ENCODE measurements around the gene TAF8. TPM values are rescaled to one million over a fixed set of nuclear protein-coding genes. Genes with fewer than 3 reads are reported as not detected.

Gene TAF8
- total RNA-seq, 4 donors from 2014 or later = 6.0 to 33.2 (median 10.8) TPM

GRCh38 chr6:42043787-42044475, 6.4 kb upstream of the TAF8 start:
- DNase-seq = no peak
- intact Hi-C loops (cut with DNase I) = loop anchor here (5.0 kb wide), 2 partner anchors 107 to 197 kb away; no protein-coding TSS in a partner anchor
- Histone ChIP-seq H3K4me3 (peak overlapping the region in 3 of 4 donors; percentile 14 to 47 (median 20)), H3K9me3 (no peaks in the 10 kb centered on the region), H3K27me3 (no peaks in the 10 kb centered on the region), H3K27ac (peak overlapping the region; percentile 58 to 97 (median 92)), H3K36me3 (peaks cover 0 to 26% (median 0%) of the 10 kb centered on the region in 3 donors), H3K4me1 (peaks cover 43 to 99% (median 51%) of the 10 kb centered on the region in 3 donors)
- TF ChIP-seq POLR2A (IDR thresholded peaks at IDR 0.05) (no peak), CTCF (IDR thresholded peaks at IDR 0.05) (peak; percentile 96 to 99 (median 97))
- WGBS, 2 donors = 14 to 47% methylated on average over 7 to 10 of the region's 21 CpGs

GRCh38 chr6:42045538-42046460, 4.5 kb upstream of the TAF8 start:
- Histone ChIP-seq H3K4me3 (peak overlapping the region; percentile 0 to 91 (median 86)), H3K4me1 (peaks cover 55 to 94% (median 59%) of the 10 kb centered on the region in 3 donors), H3K36me3 (peaks cover 0 to 16% (median 0%) of the 10 kb centered on the region in 3 donors), H3K27ac (peak overlapping the region; percentile 88 to 97 (median 94)), H3K27me3 (no peaks in the 10 kb centered on the region), H3K9me3 (no peaks in the 10 kb centered on the region)
- intact Hi-C loops (cut with DNase I) = loop anchor here (5.0 kb wide), 1 partner anchor 263 kb away; the partner anchor contains the start of gene PRICKLE4
- TF ChIP-seq POLR2A (IDR thresholded peaks at IDR 0.05) (peak in 2 of 4 donors; percentile 20 to 62), CTCF (IDR thresholded peaks at IDR 0.05) (no peak)
- peak; percentile 81 for DNase-seq
- 3 to 4% methylated on average over 5 to 13 of the region's 14 CpGs for WGBS, 2 donors

GRCh38 chr6:42046464-42047212, 3.7 kb upstream of the TAF8 start:
- Histone ChIP-seq H3K27me3 (no peaks in the 10 kb centered on the region), H3K4me1 (peaks cover 58 to 94% (median 61%) of the 10 kb centered on the region in 3 donors), H3K9me3 (no peaks in the 10 kb centered on the region), H3K36me3 (peaks cover 0 to 14% (median 0%) of the 10 kb centered on the region in 3 donors), H3K4me3 (peak overlapping the region; percentile 56 to 91 (median 86)), H3K27ac (peak overlapping the region; percentile 88 to 97 (median 94))
- DNase-seq = no peak
- TF ChIP-seq CTCF (IDR thresholded peaks at IDR 0.05) (no peak), POLR2A (IDR thresholded peaks at IDR 0.05) (no peak)
- intact Hi-C loops (cut with DNase I) = loop anchor here (5.0 kb wide), 1 partner anchor 264 kb away; the partner anchor contains the start of gene PRICKLE4
- 46 to 47% methylated on average over 11 to 12 of the region's 12 CpGs for WGBS, 2 donors

- Histone ChIP-seq H3K36me3 (peaks cover 0 to 14% (median 0%) of the 10 kb centered on the region in 3 donors), H3K27ac (peak overlapping the region; percentile 88 to 97 (median 94)), H3K9me3 (no peaks in the 10 kb centered on the region), H3K4me3 (peak overlapping the region; percentile 56 to 91 (median 86)), H3K27me3 (no peaks in the 10 kb centered on the region), H3K4me1 (peaks cover 58 to 94% (median 65%) of the 10 kb centered on the region in 3 donors)
- intact Hi-C loops (cut with DNase I) = loop anchor here (5.0 kb wide), 1 partner anchor 265 kb away; the partner anchor contains the start of gene PRICKLE4
- TF ChIP-seq CTCF (IDR thresholded peaks at IDR 0.05) (no peak), POLR2A (IDR thresholded peaks at IDR 0.05) (no peak)
- no peak for DNase-seq
- WGBS, 2 donors = 29 to 46% methylated on average over 4 of the region's 4 CpGs
These were observed 3.1 kb upstream of the TAF8 start for GRCh38 chr6:42047213-42047590.

Data from esophagus squamous epithelium (tissue), 5 donors.